Measurements from ENCODE around the gene UBAC2. TPM values are rescaled to one million over a fixed set of nuclear protein-coding genes. Genes with fewer than 3 reads are reported as not detected.

UBAC2 gene
- total and polyA plus RNA-seq, 2 of the 8 experiments (the other 6 are each of a cell fraction or from before 2014, with no cell fraction given) = 75.9 to 76.9 TPM

DNA sequence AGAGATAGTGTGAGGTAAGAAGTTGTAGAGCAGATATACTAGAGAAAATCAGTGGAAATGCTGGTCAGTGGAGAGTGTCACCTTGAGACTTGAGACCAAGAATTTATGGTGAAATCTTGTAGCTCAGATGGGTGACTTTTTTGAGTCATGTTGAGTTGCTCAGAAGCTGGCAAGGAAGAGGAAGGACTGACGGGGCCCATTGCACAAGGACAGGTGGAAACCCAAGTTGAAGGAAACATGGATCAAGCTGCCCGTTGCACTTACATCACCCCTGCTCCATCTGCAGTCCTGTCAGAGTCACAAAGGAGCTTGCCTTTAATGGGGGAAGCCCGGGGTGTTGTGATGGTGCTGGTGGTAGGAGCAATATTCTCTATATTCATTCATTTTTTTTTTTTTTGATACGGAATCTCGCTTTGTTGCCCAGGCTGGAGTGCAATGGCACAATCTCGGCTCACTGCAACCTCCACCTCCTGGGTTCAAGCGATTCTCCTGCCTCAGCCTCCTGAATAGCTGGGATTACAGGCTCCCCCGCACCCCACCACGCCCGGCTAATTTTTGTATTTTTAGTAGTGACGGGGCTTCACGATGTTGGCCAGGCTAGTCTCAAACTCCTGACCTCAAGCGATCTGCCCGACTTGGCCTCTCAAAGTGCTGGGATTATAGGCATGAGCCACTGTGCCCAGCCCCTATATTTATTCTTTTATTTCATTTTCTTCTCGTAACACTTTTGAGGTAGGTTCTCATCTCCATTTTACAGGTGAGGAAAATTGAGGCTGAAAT lies 27.4 kb downstream of the UBAC2 start:
- Histone ChIP-seq H3K4me2 (ENCODE audit: insufficient read depth in 1 of 2, low read depth in 2 of 2, low read length in 2 of 2) (no peak overlapping the region), H4K5ac (ENCODE audit: insufficient read length, low read depth, low read length) (no peak overlapping the region), H3K4me1 (replicated peaks in 1 of 4; ENCODE audit: control insufficient read depth in 3 of 4, insufficient read depth in 4 of 4, low read length in 3 of 4) (peaks cover 0 to 4% (median 0%) of the 10 kb centered on the region in 4 experiments; a peak in 2 of 7 replicates), H2AFZ (ENCODE audit: low read length) (no peak overlapping the region), H2BK20ac (ENCODE audit: low read length) (no peak overlapping the region), H4K91ac (replicated peaks; ENCODE audit: insufficient read length, low read length) (no peak overlapping the region), H3K4ac (replicated peaks; ENCODE audit: insufficient read length, low read depth, low read length) (no peak overlapping the region), H3K9me3 (ENCODE audit: insufficient read depth in 2 of 2, low read depth in 1 of 2, low read length in 1 of 2) (no peaks in the 10 kb centered on the region), H3K27me3 (replicated peaks in 1 of 4; ENCODE audit: control insufficient read depth in 3 of 4, extremely low read depth in 1 of 4, insufficient read depth in 3 of 4, low read length in 3 of 4) (no peaks in the 10 kb centered on the region), H3K79me1 (ENCODE audit: low read depth, low read length) (peaks cover 18% of the 10 kb centered on the region), H2BK120ac (replicated peaks; ENCODE audit: low read depth, low read length) (no peak overlapping the region), H3K79me2 (ENCODE audit: control insufficient read depth in 1 of 2, insufficient read depth in 2 of 2, low read length in 2 of 2) (peaks cover 21 to 91% of the 10 kb centered on the region in 2 experiments), H3K23ac (ENCODE audit: insufficient read length) (no peak overlapping the region), H2BK15ac (ENCODE audit: low read length) (no peak overlapping the region), H2BK12ac (ENCODE audit: low read depth, low read length) (no peak overlapping the region), H3K36me3 (ENCODE audit: control insufficient read depth in 2 of 4, insufficient read depth in 4 of 4, low read length in 3 of 4) (no peaks in the 10 kb centered on the region), H3K14ac (ENCODE audit: insufficient read length) (no peak overlapping the region), H3K4me3 (ENCODE audit: extremely low read depth in 1 of 4, insufficient read depth in 2 of 4, low read depth in 3 of 4, low read length in 4 of 4) (no peak overlapping the region), H2AK5ac (ENCODE audit: low read depth, low read length) (no peak overlapping the region), H4K20me1 (replicated peaks in 1 of 2; ENCODE audit: control insufficient read depth in 1 of 2, insufficient read depth in 2 of 2, low read length in 2 of 2) (peaks cover 0 to 8% of the 10 kb centered on the region in 2 experiments), H2BK5ac (ENCODE audit: low read depth, low read length) (no peak overlapping the region), H3K27ac (ENCODE audit: low read depth, low read length) (no peak overlapping the region), H4K8ac (ENCODE audit: extremely low read depth, insufficient read depth, low read length) (no peak overlapping the region), H3K18ac (ENCODE audit: extremely low read depth, low read length) (no peak overlapping the region), H3K23me2 (ENCODE audit: low read depth, low read length) (no peaks in the 10 kb centered on the region; the same call in 1 of the 2 replicates), H3K9ac (replicated peaks in 1 of 4; ENCODE audit: extremely low read depth in 1 of 4, low read depth in 3 of 4, low read length in 3 of 4) (no peak overlapping the region), H3K56ac (replicated peaks; ENCODE audit: insufficient read length, low read depth, low read length) (no peak overlapping the region)
- no peak for FAIRE-seq
- TF ChIP-seq RNF2 (IDR thresholded peaks at IDR 0.05; ENCODE audit: borderline replicate concordance, low read depth, low read length, missing control alignments, poor library complexity, severe bottlenecking) = no peak
- no peak for TF ChIP-seq TEAD4 (IDR thresholded peaks at IDR 0.05; ENCODE audit: low read depth, low read length)
- no peak for TF ChIP-seq RFX5 (IDR thresholded peaks at IDR 0.05; ENCODE audit: borderline replicate concordance, low read depth, low read length)
- TF ChIP-seq POLR2A (IDR thresholded peaks at IDR 0.05; ENCODE audit: control extremely low read depth in 1 of 2, low read depth in 2 of 2, low read length in 2 of 2) = no peak
- TF ChIP-seq CTBP2 (IDR thresholded peaks at IDR 0.05; ENCODE audit: borderline replicate concordance, insufficient read depth, insufficient read length, low read length) = no peak
- TF ChIP-seq CBX8 (IDR thresholded peaks at IDR 0.05; ENCODE audit: borderline replicate concordance, low read depth, low read length) = no peak
- no peak for TF ChIP-seq GABPA (IDR thresholded peaks at IDR 0.05; ENCODE audit: borderline replicate concordance, insufficient read depth, low read length)
- no peak for TF ChIP-seq KDM5A (IDR thresholded peaks at IDR 0.05; ENCODE audit: low read length)
- no peak for TF ChIP-seq ATF2 (IDR thresholded peaks at IDR 0.05; ENCODE audit: low read length)
- TF ChIP-seq SUZ12 (IDR thresholded peaks at IDR 0.05; ENCODE audit: low read length) = no peak
- 95% methylated on average over 14 of the region's 15 CpGs; no CpG with 5 or more reads in 1 of the 2 experiments for WGBS, 2 experiments (ENCODE audit: extremely low coverage in 1 of 2, insufficient coverage in 1 of 2, insufficient read length in 1 of 2, insufficient replicate concordance in 2 of 2, low coverage in 1 of 2, low lambda C conversion rate in 2 of 2, missing lambda C conversion rate in 1 of 2)
- ChIA-PET POLR2A (ENCODE audit: partially characterized antibody) (interaction anchor here (0.6 to 0.9 kb wide), 2 partner anchors 28 to 257 kb away, joined by 3 to 4 read pairs; partner anchors contain the start of gene UBAC2), CTCF (ENCODE audit: partially characterized antibody) (interaction anchor here (0.5 to 2.4 kb wide), 4 partner anchors 9 to 480 kb away, joined by 3 to 6 read pairs (median 4); no protein-coding TSS in a partner anchor)
- no peak for DNase-seq (ENCODE audit: low read depth in 1 of 2, low spot score in 2 of 2)
